Amygdala (tissue), 56 donors: ENCODE results near the gene ZC3H11A.
"Not testable (repeated sequence)": the region's sequence is repeated elsewhere in the genome, so short reads cannot be mapped to it uniquely, and the experiment has no call there.

Experiments used
- DNase-seq, 56 donors: peaks; one replicate each; lab custom pipeline; 2025; lab: John Stamatoyannopoulos, UW

The ZC3H11A gene

DNA sequence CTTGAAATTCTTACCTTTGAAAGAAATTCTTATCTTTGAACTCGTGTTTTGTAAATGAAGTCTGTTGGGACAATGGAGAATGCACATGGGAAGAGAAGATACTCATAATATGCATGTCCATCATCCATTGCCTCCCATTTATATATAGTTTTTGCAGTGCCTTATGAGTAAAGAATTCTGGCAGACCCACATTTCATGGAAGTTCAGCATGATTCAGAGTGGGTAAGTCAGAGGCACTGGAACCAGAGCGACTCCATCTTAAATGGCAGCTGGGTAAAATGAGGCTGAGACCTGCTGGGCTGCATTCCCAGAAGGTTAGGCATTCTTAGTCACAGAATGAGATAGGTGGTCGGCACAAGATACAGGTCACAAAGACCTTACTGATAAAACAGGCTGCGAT lies 16.6 kb upstream of the ZC3H11A start:
- no peak for DNase-seq

GRCh38 chr1:203781962-203782361 lies 13.5 kb upstream of the ZC3H11A start:
- no peak for DNase-seq

GRCh38 chr1:203789966-203790365 lies 5.5 kb upstream of the ZC3H11A start:
- no peak for DNase-seq

- DNase-seq, result no peak
These were observed 3.9 kb upstream of the ZC3H11A start for GRCh38 chr1:203791498-203791897.

DNA sequence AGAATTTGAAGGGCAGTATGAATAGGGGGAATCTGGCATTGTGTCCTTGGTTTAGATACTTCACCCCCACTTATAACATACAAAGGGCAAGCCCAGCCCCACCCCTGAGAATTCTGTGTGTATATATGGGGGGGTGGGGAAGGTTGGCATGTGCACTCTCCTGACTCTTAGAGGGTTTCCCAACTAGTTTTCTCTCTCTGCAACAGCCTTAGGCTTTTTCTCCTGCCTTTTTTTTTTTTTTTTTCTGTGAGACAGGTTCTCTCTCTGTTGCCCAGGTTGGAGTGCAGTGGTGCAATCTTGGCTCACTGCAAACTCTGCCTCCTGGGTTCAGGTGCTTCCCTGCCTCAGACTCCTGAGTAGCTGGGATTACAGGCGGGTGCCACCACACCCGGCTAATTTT lies 2.9 kb upstream of the ZC3H11A start:
- DNase-seq, result no peak

GRCh38 chr1:203793561-203793960 lies 1.9 kb upstream of the ZC3H11A start:
- DNase-seq, result not testable (repeated sequence)

- DNase-seq, result peak in 2 of 56 donors; percentile 2 to 3
These were observed 521 bp upstream of the ZC3H11A start for GRCh38 chr1:203794764-203795440.

GRCh38 chr1:203796236-203796605 lies 798 bp downstream of the ZC3H11A start:
- peak in 5 of 56 donors; percentile 28 to 51 (median 34) for DNase-seq

DNA sequence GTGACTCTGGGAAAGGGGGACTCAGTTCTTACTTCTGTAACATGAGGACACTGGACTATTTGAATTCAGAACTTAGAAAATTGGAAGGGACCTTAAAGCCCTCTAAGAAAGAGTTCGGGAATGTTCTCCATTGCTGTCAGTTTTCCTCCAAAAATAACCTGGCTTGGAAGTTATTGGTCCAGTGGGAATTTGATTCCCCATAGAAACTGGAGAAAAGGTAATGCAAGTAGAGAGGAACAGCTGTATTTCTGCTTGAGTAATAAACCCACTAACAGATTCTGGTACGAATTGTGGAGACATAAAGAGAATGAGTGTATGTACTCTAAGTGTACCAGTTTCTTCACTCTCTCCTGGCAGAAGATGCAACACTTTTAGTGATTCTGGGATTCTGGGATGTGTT lies 1.8 kb downstream of the ZC3H11A start:
- DNase-seq, result no peak

DNA sequence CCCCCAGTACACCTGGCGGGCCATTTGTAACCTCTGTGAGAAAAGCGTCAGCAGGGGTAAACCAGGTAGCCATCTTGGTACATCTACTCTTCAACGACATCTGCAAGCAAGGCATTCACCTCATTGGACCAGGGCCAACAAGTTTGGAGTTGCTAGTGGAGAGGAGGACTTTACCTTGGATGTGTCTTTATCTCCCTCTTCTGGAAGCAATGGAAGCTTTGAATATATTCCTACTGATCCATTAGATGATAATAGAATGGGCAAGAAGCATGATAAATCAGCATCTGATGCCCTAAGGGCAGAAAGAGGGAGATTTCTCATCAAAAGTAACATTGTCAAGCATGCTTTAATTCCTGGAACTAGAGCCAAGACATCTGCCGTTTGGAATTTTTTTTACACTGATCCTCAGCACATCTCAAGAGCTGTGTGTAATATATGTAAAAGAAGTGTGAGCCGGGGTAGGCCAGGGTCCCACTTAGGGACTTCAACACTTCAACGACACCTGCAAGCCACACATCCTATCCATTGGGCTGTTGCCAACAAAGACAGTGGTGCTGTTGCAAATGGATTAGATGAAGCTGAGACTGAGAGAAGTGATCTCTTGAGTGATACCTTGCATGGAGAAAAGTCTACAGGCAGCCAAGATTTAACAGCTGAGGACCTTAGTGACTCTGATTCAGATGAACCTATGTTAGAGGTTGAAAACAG lies 2.7 kb downstream of the ZC3H11A start:
- DNase-seq, result peak in 1 of 56 donors; percentile 4

- no peak for DNase-seq
These were observed 3.7 kb downstream of the ZC3H11A start for GRCh38 chr1:203799157-203799556.

GRCh38 chr1:203799971-203800370 lies 4.5 kb downstream of the ZC3H11A start:
- no peak for DNase-seq

DNA sequence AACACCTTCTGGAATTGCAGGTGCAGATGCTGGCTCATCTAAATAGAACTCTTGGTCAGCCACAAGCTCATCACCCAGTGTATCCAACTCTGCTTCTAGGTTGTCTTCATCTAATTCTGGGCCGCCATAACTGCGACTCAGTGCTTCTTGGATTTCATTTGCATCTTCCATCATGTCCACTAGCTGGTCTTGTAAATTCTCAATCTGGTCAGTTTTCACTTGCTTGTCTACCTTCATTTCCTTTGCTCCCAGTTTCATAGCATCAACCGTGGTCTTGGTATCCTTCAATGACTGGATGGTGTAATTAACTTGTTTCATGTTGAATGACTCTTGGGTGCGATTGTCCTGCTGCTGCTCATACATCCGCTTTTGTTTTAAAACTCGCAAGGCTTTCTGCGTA lies 10.3 kb downstream of the ZC3H11A start:
- no peak for DNase-seq

- no peak for DNase-seq
These were observed 11.8 kb downstream of the ZC3H11A start for GRCh38 chr1:203807196-203807595.

DNA sequence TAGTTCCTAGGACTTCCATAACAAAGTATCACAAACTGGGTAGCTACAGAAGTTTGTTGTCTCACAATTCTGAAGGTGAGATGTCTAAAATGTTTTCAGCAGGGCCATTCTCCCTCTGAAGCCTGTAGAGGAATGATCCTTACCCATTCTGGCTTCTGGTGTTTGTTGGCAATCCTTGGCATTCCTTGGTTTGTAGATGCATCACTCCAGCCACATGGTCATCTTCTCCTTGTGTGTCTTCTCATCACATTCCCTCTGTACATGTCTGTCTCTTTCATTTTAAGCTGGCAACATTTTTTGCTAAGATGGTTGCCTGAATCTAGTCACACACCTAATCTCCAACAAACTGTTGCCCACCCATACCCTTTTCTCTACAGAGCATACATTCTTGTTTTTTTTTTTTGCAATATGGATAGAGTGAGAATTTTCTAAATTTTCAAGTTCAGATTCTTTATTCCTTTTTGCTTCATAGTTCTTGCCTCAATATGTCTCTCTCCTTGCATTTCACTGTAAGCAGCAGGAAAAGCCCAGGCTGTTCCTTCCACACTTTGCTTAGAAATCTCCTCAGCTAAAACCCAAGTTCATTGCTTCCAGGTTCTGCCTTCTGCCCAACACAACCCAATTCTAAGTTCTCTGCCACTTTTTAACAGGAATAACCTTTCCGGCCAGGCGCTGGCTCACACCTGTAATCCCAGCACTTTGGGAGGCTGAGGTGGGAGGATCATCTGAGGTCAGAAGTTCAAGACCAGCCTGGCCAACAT lies 18.3 kb downstream of the ZC3H11A start:
- DNase-seq, result no peak

DNA sequence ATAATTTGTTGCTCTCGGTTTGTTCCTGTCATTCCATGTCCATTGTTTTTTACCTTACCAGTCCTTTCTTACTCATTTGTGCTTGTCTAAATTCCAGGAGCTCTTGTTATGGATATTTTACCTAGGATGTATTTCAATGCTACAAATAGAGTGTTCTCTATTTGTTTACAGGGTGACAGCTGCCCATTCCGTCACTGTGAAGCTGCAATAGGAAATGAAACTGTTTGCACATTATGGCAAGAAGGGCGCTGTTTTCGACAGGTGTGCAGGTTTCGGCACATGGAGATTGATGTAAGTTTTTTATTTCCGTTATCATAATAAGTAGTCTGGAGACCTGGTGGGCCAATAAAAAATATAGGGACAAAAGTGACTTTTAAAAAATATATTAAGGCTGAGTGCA lies 23.0 kb downstream of the ZC3H11A start:
- no peak for DNase-seq

DNA sequence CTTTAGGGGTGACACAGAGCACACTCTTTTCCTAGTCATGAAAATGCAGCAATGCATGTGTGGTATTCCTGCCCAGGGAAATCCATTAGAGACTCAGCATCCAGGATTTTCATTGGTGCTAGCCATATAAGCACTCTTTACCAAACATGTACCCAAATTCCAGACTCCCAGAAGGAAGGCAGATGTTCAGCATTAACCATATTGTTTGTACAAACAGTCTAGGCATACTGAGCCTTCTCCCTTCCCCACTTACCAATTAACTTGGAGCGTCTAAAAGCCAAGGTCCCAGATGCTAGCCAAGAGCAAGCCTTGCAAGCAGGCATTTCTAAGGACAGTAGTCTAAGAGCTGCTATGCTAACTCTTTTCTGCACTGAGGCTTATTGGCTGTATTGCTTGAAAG lies 27.9 kb downstream of the ZC3H11A start:
- DNase-seq, result no peak

GRCh38 chr1:203826175-203826574 lies 30.8 kb downstream of the ZC3H11A start:
- no peak for DNase-seq

DNA sequence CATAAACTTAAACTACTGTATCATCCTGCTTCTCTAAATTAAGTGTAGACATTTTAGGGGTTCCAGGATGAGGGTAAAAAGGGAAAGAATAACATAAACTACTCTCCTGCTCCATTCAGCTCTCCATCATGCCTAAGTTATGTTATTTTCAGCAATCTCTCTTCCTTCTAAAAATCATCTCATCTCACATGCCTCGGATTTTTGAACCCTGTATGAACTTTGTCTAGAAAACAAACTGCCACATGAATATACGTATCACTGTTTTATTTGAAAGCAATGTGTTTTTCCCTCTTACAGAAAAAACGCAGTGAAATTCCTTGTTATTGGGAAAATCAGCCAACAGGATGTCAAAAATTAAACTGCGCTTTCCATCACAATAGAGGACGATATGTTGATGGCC lies 32.6 kb downstream of the ZC3H11A start:
- DNase-seq, result no peak

DNA sequence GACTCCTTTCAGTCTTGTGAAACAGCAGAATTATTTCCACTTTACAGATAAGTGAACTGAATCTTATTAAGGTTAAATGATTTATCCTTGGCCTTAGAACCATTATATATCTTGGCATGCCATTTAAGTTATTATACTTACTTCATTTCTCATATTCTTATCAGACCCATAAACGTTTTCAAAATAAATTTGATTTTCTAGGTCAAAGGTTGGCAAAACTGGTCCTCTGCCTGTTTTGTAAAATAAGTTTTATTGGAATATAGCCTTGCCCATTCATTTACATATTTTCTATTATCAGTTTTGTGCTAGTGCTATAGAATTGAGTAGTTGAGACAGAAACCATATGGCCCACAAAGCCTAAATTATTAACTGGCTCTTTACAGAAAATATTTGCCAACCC lies 33.1 kb downstream of the ZC3H11A start:
- DNase-seq, result no peak

- DNase-seq, result not testable (repeated sequence)
These were observed 33.8 kb downstream of the ZC3H11A start for GRCh38 chr1:203829247-203829646.

- no peak for DNase-seq
These were observed 40.1 kb downstream of the ZC3H11A start for GRCh38 chr1:203835476-203835875.
